ENCODE data around the gene KCNH2.

Gene KCNH2

DNA sequence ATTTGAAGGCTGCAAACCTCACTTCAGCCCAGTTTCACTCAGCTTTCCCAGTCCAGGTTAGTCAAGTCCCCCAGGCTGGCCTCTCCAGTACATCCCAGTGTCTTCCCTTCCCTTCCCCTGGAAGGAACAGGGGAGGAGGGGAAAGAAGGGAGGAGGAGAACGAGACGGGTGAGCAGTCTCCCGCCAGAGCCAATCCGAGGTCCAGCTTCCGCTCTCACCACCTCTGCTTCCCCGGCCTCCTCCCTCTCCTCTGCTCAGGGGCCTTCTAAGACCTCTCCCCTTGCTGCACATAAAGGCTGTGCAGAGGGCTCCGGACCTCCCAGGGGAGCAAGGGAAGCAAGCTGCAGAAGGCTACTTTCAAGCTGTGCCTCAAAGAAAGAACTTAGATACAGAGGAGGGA lies 42.1 kb upstream of the KCNH2 start:
- H3K27ac ChIP-seq, result no peak overlapping the region
- TF ChIP-seq, protein P1, sequence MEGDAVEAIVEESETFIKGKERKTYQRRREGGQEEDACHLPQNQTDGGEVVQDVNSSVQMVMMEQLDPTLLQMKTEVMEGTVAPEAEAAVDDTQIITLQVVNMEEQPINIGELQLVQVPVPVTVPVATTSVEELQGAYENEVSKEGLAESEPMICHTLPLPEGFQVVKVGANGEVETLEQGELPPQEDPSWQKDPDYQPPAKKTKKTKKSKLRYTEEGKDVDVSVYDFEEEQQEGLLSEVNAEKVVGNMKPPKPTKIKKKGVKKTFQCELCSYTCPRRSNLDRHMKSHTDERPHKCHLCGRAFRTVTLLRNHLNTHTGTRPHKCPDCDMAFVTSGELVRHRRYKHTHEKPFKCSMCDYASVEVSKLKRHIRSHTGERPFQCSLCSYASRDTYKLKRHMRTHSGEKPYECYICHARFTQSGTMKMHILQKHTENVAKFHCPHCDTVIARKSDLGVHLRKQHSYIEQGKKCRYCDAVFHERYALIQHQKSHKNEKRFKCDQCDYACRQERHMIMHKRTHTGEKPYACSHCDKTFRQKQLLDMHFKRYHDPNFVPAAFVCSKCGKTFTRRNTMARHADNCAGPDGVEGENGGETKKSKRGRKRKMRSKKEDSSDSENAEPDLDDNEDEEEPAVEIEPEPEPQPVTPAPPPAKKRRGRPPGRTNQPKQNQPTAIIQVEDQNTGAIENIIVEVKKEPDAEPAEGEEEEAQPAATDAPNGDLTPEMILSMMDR (IDR thresholded peaks at IDR 0.05), result no peak
- no peak for TF ChIP-seq ZFX (IDR thresholded peaks at IDR 0.05; ENCODE audit: borderline replicate concordance)

DNA sequence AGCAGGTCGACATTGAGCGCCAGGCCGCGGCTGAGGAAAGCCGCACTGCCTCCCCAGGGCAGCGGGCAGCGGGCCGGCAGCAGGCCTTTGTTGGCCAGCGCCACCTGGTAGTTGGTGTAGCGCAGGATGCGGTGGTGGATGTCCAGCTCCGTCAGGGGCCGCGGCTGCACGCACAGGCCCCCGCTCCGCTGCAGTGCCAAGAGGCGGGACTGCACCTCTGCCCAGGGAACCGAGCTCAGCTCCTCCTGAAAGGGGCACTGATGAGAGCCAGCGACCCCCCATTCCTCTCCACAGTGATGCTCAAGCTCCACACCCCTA lies 41.0 kb upstream of the KCNH2 start:
- TF ChIP-seq, protein P1 (IDR thresholded peaks at IDR 0.05), result no peak
- TF ChIP-seq ZFX (IDR thresholded peaks at IDR 0.05; ENCODE audit: borderline replicate concordance), result no peak
- peak overlapping the region; percentile 31 for H3K27ac ChIP-seq

DNA sequence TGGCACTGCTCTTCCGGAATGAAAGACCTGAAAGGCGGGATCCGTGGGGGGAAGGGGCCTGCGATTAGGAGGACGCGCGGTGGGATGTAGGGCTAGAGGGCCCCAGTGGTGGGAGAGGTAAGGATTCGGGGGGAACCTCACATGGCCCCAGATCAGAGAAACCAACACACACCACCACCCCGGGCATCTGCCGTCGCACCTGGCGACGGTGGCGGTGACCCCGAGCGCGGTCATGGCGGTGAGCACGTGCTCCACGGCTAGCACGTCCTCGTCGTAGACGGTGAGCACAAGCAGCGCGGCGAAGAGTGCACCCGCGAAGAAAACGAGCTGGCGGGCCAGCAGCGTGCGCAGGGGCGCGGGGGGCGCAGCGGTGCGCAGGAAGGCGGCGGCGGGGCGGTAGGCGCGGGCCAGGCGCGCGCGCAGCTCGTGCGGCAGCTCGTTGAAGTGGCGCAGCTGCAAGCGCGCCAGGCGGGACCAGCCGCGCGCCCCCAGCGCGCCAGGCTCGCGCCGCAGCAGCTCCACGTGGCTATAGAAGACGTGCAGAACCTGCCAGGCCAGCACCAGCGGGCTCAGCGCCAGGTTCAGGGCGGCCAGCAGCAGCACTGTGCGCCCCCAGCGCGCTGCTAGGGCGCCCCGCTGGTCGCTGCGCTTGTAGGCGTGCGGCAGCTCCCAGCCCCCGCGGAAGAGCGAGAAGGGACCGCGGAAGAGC lies 40.5 kb upstream of the KCNH2 start:
- peak overlapping the region; percentile 31 for H3K27ac ChIP-seq
- TF ChIP-seq, protein P1 (IDR thresholded peaks at IDR 0.05), result peak; percentile 76
- TF ChIP-seq ZFX (IDR thresholded peaks at IDR 0.05; ENCODE audit: borderline replicate concordance), result no peak

DNA sequence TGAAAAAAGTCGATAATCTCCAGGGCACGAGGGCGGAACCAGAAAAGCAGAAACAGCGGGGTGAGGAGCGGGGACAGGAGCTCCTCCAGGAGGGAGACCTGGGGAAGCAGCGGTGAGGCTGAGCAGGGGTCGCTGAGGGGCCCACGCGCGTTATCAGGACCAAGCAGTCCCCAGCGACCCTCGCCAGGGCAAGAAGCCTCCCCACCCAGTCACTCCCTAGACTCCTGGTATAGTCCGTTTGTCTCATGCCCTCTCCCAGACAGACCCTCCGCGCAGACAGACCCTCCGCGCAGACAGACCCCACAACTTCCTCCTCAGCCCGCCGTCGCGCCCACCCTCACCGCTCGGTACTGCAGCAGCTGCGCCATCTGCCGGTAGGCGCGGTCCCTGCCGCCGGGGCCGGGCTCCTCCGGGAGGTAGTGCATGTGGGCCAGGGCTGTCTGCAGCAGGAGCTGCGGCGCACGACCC lies 39.9 kb upstream of the KCNH2 start:
- H3K27ac ChIP-seq, result no peak overlapping the region
- TF ChIP-seq, protein P1 (IDR thresholded peaks at IDR 0.05), result peak; percentile 100
- no peak for TF ChIP-seq ZFX (IDR thresholded peaks at IDR 0.05; ENCODE audit: borderline replicate concordance)

DNA sequence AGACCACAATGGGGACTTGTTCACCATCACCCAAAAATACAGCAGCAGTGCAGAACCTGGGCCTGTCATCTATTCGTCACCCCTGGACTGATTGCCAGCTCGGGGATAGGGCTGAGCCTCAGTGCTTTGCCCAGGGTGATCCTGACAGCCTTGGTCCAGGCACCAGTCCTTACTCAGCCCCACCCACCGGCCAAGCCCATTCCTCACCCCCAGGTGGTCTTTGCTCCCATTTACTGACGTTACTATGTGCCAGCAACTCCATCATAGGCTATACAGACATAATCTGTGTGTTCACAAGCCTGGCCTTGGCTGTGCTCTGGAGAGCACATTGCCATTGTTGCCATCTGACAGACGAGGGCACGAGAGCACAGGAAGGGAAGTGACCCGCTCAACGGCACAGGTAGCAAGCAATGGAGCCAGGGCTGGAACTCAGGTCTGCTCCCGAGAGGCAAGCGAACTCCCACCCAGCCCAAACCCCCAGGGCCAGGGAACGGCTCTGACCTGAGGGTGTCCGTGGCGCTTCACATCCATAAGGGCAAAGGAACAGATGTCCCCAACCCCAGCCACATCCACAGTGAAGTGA lies 39.3 kb upstream of the KCNH2 start:
- TF ChIP-seq ZFX (IDR thresholded peaks at IDR 0.05; ENCODE audit: borderline replicate concordance), result no peak
- TF ChIP-seq, protein P1 (IDR thresholded peaks at IDR 0.05), result no peak
- no peak overlapping the region for H3K27ac ChIP-seq

DNA sequence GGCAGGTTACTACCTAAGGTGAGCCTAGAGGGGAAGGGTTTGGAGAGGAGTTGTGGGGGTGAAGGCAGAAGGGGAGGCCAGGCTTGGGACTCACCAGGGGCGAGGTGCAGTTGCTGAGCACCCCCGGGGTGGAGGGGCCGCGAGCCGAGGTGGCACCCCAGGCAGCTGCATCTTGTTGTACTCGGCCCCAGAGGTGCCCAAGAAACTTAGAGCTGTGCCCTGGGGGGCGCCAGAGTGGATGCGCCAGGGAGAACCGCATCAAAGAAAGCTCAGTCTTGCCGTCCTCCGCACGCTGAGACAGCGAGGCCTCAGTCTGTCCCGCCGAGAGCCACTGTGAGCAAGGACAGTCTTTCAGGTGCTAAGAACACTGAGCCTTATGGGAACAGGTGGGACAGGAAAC lies 38.8 kb upstream of the KCNH2 start:
- H3K27ac ChIP-seq, result no peak overlapping the region
- TF ChIP-seq ZFX (IDR thresholded peaks at IDR 0.05; ENCODE audit: borderline replicate concordance), result no peak
- TF ChIP-seq, protein P1 (IDR thresholded peaks at IDR 0.05), result no peak

DNA sequence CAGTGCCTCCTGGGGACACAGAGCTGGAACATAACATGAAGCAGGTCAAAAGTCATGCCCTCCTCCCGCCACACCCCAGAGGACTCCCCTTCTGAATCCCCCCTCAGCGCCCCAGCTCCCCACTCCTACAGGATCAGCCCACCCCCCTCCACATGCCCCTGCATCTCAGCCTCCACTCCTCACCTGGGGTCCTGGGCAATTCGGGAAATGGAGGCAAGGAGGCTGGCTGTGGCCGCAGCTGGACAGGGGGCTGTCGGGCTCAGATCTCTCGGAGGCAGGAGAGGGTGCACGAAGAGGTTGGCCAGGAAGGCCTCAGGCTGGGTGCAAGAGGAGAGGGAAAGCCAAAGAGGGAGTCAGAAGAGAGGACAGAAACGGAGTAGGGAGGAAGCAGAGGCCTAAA lies 38.4 kb upstream of the KCNH2 start:
- TF ChIP-seq, protein P1 (IDR thresholded peaks at IDR 0.05), result no peak
- no peak for TF ChIP-seq ZFX (IDR thresholded peaks at IDR 0.05; ENCODE audit: borderline replicate concordance)
- H3K27ac ChIP-seq, result no peak overlapping the region
